Activated CD8-positive, alpha-beta T cell treated with anti-CD3 and anti-CD28 coated beads for 36 hours (primary cell): Measurements from ENCODE around the gene NCKIPSD. TPM values are rescaled to one million over a fixed set of nuclear protein-coding genes. Genes with fewer than 3 reads are reported as not detected.
A peak's percentile ranks its signal among the peaks of the same experiment; 100 is the strongest.

Experiments used
- ATAC-seq: fragments of 200-7000 bp; cut with Tn5 transposase; one replicate; pipeline ENCODE4 v1.10.0; 2021; ENCODE audit warnings: mild to moderate bottlenecking, moderate library complexity
- CTCF ChIA-PET: fragments of 350-600 bp; sonication (Branson Sonifier 250); formaldehyde crosslinking; loops from one replicate; lab custom pipeline; 2021; ENCODE audit warnings: antibody characterized with exemption; lab: Charles Lee
- POLR2A ChIA-PET: fragments of 350-600 bp; sonication (Branson Sonifier 250); formaldehyde crosslinking; loops from one replicate; lab custom pipeline; 2021; ENCODE audit warnings: antibody characterized with exemption; lab: Charles Lee
- DNase-seq: peaks from one replicate; pipeline ENCODE4 v3.0.0-alpha.2; 2020
- H3K27ac Mint-ChIP-seq: one replicate; pipeline ENCODE4 v1.8.0; 2021; ENCODE audit warnings: mild to moderate bottlenecking, mixed read lengths
- H3K27me3 Mint-ChIP-seq: one replicate; pipeline ENCODE4 v1.8.0; 2021; ENCODE audit warnings: mixed read lengths
- H3K36me3 Mint-ChIP-seq: one replicate; pipeline ENCODE4 v1.8.0; 2021; ENCODE audit warnings: low read depth, mixed read lengths
- H3K4me1 Mint-ChIP-seq: one replicate; pipeline ENCODE4 v1.8.0; 2021; ENCODE audit warnings: low read depth, mixed read lengths
- H3K4me3 Mint-ChIP-seq: one replicate; pipeline ENCODE4 v1.8.0; 2021; ENCODE audit warnings: mild to moderate bottlenecking, moderate library complexity, mixed read lengths
- H3K9me3 Mint-ChIP-seq: one replicate; pipeline ENCODE4 v1.8.0; 2021; ENCODE audit warnings: mixed read lengths
- intact Hi-C: fragments of 100-400 bp; cut with micrococcal nuclease; formaldehyde crosslinking; loops from one replicate; pipeline ENCODE4 v1.10.0; 2022
- total RNA-seq, 2 experiments: library from RNA; stranded (reverse); gene quantifications; one replicate each; pipeline ENCODE4 v1.2.3, GENCODE V29; 2021
- TF ChIP-seq, protein P1 (sequence below): fragments of 200-600 bp; IDR thresholded peaks from one replicate; pipeline ENCODE4 v1.8.0; 2022; ENCODE audit warnings: antibody characterized with exemption, mild to moderate bottlenecking

NCKIPSD gene
- total RNA-seq, 2 experiments from 2014 or later: 69.7 to 73.8 TPM

DNA sequence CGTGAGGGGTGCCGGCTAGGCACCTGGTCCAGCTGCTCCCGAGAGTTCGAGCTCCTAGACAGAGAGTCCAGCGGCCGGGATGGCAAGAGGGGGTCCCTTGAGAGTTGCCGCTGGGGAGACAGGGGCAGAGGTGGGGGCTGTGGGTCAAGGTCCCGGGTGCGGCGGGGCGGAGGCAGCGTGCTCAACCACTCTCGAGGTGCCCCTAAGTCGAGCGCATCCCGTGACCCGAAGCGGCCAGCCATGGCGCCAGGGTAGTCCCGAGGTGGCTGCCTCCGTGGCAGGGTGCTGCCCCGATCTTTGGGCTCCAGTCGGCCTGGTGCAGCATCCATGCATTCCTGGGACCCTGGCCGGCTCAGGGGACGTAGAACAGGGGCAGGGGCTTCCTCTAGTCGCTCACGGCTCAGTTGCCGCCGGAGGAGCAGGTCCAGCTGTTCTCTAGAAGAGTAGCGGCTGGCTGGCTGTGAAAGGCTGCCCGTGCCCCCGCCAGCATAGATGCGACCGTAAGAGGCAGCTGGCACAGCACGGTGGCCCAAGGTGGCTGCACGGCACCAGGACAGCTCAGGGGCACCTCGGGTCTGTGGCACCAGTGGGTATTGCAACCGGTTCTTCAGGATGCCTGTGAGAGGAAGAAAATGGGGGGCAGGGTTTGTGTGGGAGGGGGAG is 45.6 kb downstream of the NCKIPSD start:
- intact Hi-C loops: no loop called here
- DNase-seq (no peak), ATAC-seq (no peak)
- ChIA-PET POLR2A (interaction anchor here (0.6 to 1.6 kb wide), 4 partner anchors 8 to 345 kb away, joined by 3 to 6 read pairs (median 4); no protein-coding TSS in a partner anchor), CTCF (no interaction called here)
- Mint-ChIP-seq H3K9me3 (no peaks in the 10 kb centered on the region), H3K4me3 (no peak overlapping the region), H3K4me1 (peaks cover 14% of the 10 kb centered on the region), H3K27ac (no peak overlapping the region), H3K36me3 (peaks cover 6% of the 10 kb centered on the region), H3K27me3 (no peaks in the 10 kb centered on the region)
- TF ChIP-seq, protein P1, sequence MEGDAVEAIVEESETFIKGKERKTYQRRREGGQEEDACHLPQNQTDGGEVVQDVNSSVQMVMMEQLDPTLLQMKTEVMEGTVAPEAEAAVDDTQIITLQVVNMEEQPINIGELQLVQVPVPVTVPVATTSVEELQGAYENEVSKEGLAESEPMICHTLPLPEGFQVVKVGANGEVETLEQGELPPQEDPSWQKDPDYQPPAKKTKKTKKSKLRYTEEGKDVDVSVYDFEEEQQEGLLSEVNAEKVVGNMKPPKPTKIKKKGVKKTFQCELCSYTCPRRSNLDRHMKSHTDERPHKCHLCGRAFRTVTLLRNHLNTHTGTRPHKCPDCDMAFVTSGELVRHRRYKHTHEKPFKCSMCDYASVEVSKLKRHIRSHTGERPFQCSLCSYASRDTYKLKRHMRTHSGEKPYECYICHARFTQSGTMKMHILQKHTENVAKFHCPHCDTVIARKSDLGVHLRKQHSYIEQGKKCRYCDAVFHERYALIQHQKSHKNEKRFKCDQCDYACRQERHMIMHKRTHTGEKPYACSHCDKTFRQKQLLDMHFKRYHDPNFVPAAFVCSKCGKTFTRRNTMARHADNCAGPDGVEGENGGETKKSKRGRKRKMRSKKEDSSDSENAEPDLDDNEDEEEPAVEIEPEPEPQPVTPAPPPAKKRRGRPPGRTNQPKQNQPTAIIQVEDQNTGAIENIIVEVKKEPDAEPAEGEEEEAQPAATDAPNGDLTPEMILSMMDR: no peak

DNA sequence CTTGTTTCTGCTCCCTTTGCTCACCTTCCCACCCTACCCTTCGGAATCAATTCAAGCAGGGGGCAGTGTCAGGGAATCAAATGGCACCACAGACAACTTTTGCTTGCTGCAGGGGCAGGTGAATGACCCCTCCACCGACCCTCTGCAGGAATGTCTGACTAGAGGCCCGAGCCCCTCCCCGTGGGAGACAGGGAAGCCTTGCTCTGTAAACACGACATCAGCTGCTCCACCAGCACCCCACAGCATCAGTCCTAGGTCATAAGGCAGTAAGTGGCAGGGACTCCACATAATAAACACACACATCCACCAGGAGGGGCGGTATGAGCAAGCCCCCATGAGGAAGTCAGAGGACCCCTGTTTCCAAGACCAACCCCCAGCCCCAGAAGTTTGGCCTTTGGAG is 48.4 kb downstream of the NCKIPSD start:
- CTCF ChIA-PET: interaction anchor here (2.0 kb wide), 1 partner anchor 76 kb away, joined by 6 read pairs; no protein-coding TSS in a partner anchor
- H3K4me1 Mint-ChIP-seq: peaks cover 21% of the 10 kb centered on the region
- DNase-seq (no peak), ATAC-seq (no peak)
- H3K4me3 Mint-ChIP-seq: no peak overlapping the region
- no peaks in the 10 kb centered on the region for H3K27me3 Mint-ChIP-seq
- intact Hi-C loops: no loop called here
- H3K9me3 Mint-ChIP-seq: no peaks in the 10 kb centered on the region
- POLR2A ChIA-PET: interaction anchor here (1.0 kb wide), 1 partner anchor 9 kb away, joined by 4 read pairs; no protein-coding TSS in a partner anchor
- peaks cover 7% of the 10 kb centered on the region for H3K36me3 Mint-ChIP-seq
- no peak overlapping the region for H3K27ac Mint-ChIP-seq
- TF ChIP-seq, protein P1: no peak

DNA sequence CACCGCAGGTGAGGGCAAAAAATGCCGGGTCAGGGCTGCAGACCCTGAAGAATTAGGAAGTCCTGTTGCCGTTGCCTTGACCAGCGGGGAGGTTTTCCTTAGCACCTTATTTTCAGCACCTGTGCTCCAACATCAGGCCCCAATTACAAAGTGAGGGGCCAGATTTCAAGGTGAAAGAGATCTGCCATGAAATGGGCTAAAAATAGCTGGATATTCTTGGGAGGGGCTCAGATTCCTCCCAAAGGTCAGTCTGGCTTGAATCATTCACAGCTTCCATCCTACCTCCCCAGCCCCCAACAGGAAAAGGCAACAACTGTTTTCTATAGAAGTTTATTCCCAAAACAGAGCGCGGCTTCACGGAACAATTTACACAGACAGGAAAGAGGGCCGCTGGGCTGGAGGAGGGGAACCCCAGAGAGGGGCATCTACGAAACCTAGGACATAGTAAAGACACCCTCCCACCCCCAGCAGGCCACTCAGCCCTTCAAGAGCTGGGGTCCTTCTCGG is 49.5 kb downstream of the NCKIPSD start:
- intact Hi-C loops: no loop called here
- ATAC-seq (no peak), DNase-seq (no peak)
- Mint-ChIP-seq H3K9me3 (no peaks in the 10 kb centered on the region), H3K27me3 (no peaks in the 10 kb centered on the region), H3K4me3 (peak overlapping the region; percentile 88), H3K36me3 (peaks cover 9% of the 10 kb centered on the region), H3K4me1 (peaks cover 21% of the 10 kb centered on the region), H3K27ac (peak overlapping the region; percentile 87)
- POLR2A ChIA-PET: interaction anchor here (0.7 to 3.5 kb wide), 12 partner anchors 9 to 195 kb away, joined by 3 to 25 read pairs (median 5); partner anchors contain the start of genes CELSR3 and PFKFB4
- TF ChIP-seq, protein P1: no peak
- CTCF ChIA-PET: interaction anchor here (1.0 to 3.5 kb wide), 25 partner anchors 12 to 367 kb away, joined by 3 to 46 read pairs (median 5); partner anchors contain the start of genes CCDC51, PFKFB4, TMA7 and TMEM89

DNA sequence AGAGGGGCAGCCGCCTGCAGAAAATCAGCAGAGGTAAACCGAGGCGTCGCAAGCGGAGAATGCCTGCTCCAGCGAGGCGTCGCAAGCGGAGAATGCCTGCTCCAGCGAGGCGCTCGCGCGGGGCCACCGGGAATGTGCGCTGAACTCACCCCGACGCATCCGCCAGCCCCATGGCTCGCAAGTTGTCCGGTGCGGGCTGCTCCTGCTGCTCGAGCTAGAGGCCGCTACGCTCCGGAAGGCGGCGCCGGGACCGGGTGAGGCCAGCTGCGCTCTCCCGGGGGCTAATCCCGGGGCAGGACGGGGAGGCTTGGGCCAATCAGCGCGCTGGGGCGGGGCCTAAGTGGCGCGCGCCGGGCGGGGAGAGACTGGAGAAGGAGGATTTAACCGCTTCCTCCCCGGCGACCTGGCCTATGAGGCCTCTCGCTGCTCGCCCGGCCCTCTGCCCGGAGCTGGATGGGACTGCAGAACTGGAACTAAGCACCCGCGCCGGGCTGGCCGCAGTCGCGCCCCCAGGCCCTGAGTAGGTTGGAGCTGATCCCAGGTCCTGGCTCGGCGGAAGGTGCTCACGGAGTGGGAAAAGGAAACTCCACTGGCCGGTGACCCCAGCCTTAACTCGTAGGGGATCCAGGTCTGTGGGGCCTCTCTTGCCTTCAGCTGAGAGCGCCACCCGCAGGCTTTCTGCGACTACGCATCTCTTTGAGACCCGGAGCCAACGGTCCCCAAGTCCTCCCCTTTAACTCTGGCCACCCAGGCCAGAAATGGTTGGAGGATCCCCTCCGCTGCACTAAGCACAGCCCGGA is 50.3 kb downstream of the NCKIPSD start, which contains the start of gene SLC26A6:
SLC26A6 (minus strand) TSS at position 240 of the 800 bp plus-strand sequence; CDS start at position 172, 68 bp downstream.
- ChIA-PET CTCF (interaction anchor here (0.8 to 3.5 kb wide), 34 partner anchors 11 to 366 kb away, joined by 3 to 46 read pairs (median 5); partner anchors contain the start of genes CCDC51, CELSR3, COL7A1 and NCKIPSD), POLR2A (interaction anchor here (0.7 to 3.5 kb wide), 17 partner anchors 9 to 194 kb away, joined by 3 to 25 read pairs (median 4); partner anchors contain the start of genes CELSR3 and PFKFB4)
- H3K27ac Mint-ChIP-seq: peak within 1 kb of the TSS; percentile 87
- DNase-seq (peak; percentile 96), ATAC-seq (peak; percentile 95)
- intact Hi-C loops: no loop called here
- H3K9me3 Mint-ChIP-seq: no peaks in the 10 kb centered on the region
- TF ChIP-seq, protein P1: peak; percentile 71
- peaks cover 21% of the 10 kb centered on the region for H3K4me1 Mint-ChIP-seq
- no peaks in the 10 kb centered on the region for H3K27me3 Mint-ChIP-seq
- peak within 1 kb of the TSS; percentile 88 for H3K4me3 Mint-ChIP-seq
- H3K36me3 Mint-ChIP-seq: peaks cover 10% of the 10 kb centered on the region
